Activated T-helper 1 cell treated with anti-CD3 and anti-CD28 coated beads, Interleukin-12 subunit alpha, Interleukin-12 subunit beta, Interleukin-2, Interleukin-4 antibody, amounts not matched to agents 30 ng/mL and 10 ng/mL and 1 ng/mL, durations not matched to agents 14 hours and 24 hours and 36 hours (primary cell): Measurements from ENCODE around the gene KCNN2. TPM values are rescaled to one million over a fixed set of nuclear protein-coding genes. Genes with fewer than 3 reads are reported as not detected.

Experiments
- DNase-seq: peaks from one replicate; pipeline ENCODE4 v3.0.0; 2021; ENCODE audit warnings: low spot score
- H3K27ac Mint-ChIP-seq: one replicate; pipeline ENCODE4 v1.8.0; 2021; ENCODE audit warnings: mild to moderate bottlenecking, mixed read lengths
- H3K27me3 Mint-ChIP-seq: one replicate; pipeline ENCODE4 v1.8.0; 2022; ENCODE audit warnings: mild to moderate bottlenecking, moderate library complexity, mixed read lengths; ENCODE audit not compliant: insufficient read depth
- H3K36me3 Mint-ChIP-seq: one replicate; pipeline ENCODE4 v1.8.0; 2021; ENCODE audit warnings: low read depth, mixed read lengths
- H3K4me1 Mint-ChIP-seq: one replicate; pipeline ENCODE4 v1.8.0; 2021; ENCODE audit warnings: low read depth, mixed read lengths
- H3K4me3 Mint-ChIP-seq: one replicate; pipeline ENCODE4 v1.8.0; 2021; ENCODE audit warnings: mild to moderate bottlenecking, moderate library complexity, mixed read lengths
- H3K9me3 Mint-ChIP-seq: one replicate; pipeline ENCODE4 v1.8.0; 2021; ENCODE audit warnings: mixed read lengths
- intact Hi-C: fragments of 100-400 bp; cut with micrococcal nuclease; formaldehyde crosslinking; loops from one replicate; pipeline ENCODE4 v1.15.1; 2024
- total RNA-seq: library from RNA; stranded (reverse); gene quantifications from 2 replicates; pipeline ENCODE4 v1.2.3, GENCODE V29; 2022

KCNN2 gene
- total RNA-seq, 1 donor from 2014 or later: not detected

- H3K27ac Mint-ChIP-seq: no peak overlapping the region
- H3K9me3 Mint-ChIP-seq: no peaks in the 10 kb centered on the region
- no peak for DNase-seq
- H3K4me1 Mint-ChIP-seq: no peaks in the 10 kb centered on the region
- no peak overlapping the region for H3K4me3 Mint-ChIP-seq
- no peaks in the 10 kb centered on the region for H3K27me3 Mint-ChIP-seq
- intact Hi-C loops: no loop called here
- H3K36me3 Mint-ChIP-seq: no peaks in the 10 kb centered on the region
Observed at GRCh38 chr5:114377050-114377844, 15.4 kb downstream of the KCNN2 start.

GRCh38 chr5:114377946-114378345, 16.1 kb downstream of the KCNN2 start:
- H3K4me3 Mint-ChIP-seq: no peak overlapping the region

GRCh38 chr5:114380721-114381120, 18.9 kb downstream of the KCNN2 start:
- intact Hi-C loops: no loop called here
- Mint-ChIP-seq H3K9me3 (no peaks in the 10 kb centered on the region), H3K27me3 (no peaks in the 10 kb centered on the region), H3K4me1 (no peaks in the 10 kb centered on the region), H3K4me3 (no peak overlapping the region), H3K36me3 (no peaks in the 10 kb centered on the region), H3K27ac (no peak overlapping the region)
- DNase-seq: no peak

More at GRCh38 chr5:114377946-114378345, 16.1 kb downstream of the KCNN2 start:
- no peaks in the 10 kb centered on the region for H3K4me1 Mint-ChIP-seq
- no peaks in the 10 kb centered on the region for H3K36me3 Mint-ChIP-seq
- no peaks in the 10 kb centered on the region for H3K27me3 Mint-ChIP-seq
- H3K9me3 Mint-ChIP-seq: no peaks in the 10 kb centered on the region
- intact Hi-C loops: no loop called here
- H3K27ac Mint-ChIP-seq: no peak overlapping the region
- no peak for DNase-seq

- Mint-ChIP-seq H3K36me3 (no peaks in the 10 kb centered on the region), H3K9me3 (no peaks in the 10 kb centered on the region), H3K27ac (no peak overlapping the region)
Observed at GRCh38 chr5:114387433-114387832, 25.6 kb downstream of the KCNN2 start.

DNA sequence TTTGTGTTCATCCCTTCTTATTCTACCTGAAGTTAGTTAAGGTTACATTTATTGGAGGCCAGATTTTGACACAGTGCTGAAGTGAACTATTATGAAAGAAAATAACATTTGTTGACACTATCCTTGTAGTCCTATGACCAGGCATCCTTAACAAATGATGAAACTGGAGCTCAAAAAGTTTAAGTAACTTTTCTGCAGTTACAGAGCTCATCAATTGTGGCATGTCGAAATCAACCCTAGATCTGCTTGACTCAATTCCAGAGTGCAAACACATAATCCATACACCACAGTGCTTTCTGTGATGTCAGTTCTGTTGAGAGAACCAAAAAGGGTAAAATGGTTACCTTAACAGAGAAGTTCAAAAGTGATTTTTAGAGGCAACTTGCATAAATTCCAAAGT, 28.6 kb downstream of the KCNN2 start:
- Mint-ChIP-seq H3K36me3 (no peaks in the 10 kb centered on the region), H3K4me1 (no peaks in the 10 kb centered on the region), H3K4me3 (no peak overlapping the region), H3K27me3 (no peaks in the 10 kb centered on the region), H3K9me3 (no peaks in the 10 kb centered on the region), H3K27ac (no peak overlapping the region)
- no peak for DNase-seq
- intact Hi-C loops: no loop called here

More at GRCh38 chr5:114387433-114387832, 25.6 kb downstream of the KCNN2 start:
- no peak overlapping the region for H3K4me3 Mint-ChIP-seq
- intact Hi-C loops: no loop called here
- no peaks in the 10 kb centered on the region for H3K27me3 Mint-ChIP-seq
- no peaks in the 10 kb centered on the region for H3K4me1 Mint-ChIP-seq
- DNase-seq: no peak

DNA sequence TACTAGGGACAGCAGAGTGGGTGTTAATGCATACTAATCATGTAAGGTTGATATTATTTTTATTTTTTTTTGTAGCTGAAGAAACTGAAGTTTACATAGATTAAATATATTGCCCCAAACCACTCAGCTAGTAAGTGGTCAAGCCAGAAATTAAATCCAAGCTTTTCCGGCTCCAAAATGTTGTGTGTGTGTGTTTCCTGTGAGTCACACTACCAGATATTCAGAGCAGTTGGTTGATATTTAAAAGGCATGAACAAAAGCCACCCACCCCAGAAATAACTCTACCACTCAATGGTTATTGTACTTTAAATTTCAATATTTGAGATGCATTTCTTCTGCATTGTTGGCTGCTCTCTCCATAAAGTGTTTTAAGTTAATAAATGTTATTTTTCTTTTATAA, 29.5 kb downstream of the KCNN2 start:
- H3K9me3 Mint-ChIP-seq: no peaks in the 10 kb centered on the region

DNA sequence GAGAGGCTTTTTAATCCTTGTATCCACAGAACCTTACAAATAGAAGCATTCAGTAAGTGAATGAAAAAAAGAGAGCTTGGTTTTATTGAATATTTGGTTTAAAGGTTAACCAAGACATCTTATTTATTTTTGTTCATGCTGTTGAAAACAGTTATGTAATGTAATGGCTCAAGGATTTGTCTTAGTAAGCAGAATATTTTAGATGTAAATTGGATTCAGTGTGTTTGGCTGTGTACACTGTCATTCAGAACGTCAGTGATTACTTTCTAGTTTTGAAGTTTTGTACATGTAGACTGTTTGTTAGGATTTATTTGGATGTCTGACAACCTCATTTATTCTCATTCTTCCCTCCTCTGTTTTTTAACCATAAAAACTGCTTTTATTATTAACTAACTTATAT, 31.3 kb downstream of the KCNN2 start:
- no peak for DNase-seq
- Mint-ChIP-seq H3K27ac (no peak overlapping the region), H3K27me3 (no peaks in the 10 kb centered on the region), H3K36me3 (no peaks in the 10 kb centered on the region), H3K4me1 (no peaks in the 10 kb centered on the region), H3K9me3 (no peaks in the 10 kb centered on the region), H3K4me3 (no peak overlapping the region)
- intact Hi-C loops: no loop called here

More for the DNA sequence above, 29.5 kb downstream of the KCNN2 start:
- Mint-ChIP-seq H3K27ac (no peak overlapping the region), H3K4me3 (no peak overlapping the region), H3K27me3 (no peaks in the 10 kb centered on the region), H3K4me1 (no peaks in the 10 kb centered on the region), H3K36me3 (no peaks in the 10 kb centered on the region)
- intact Hi-C loops: no loop called here
- DNase-seq: no peak

- Mint-ChIP-seq H3K4me1 (no peaks in the 10 kb centered on the region), H3K27me3 (peaks cover under 1% of the 10 kb centered on the region), H3K9me3 (no peaks in the 10 kb centered on the region), H3K27ac (no peak overlapping the region), H3K4me3 (no peak overlapping the region), H3K36me3 (no peaks in the 10 kb centered on the region)
- intact Hi-C loops: no loop called here
- no peak for DNase-seq
Observed at GRCh38 chr5:114402206-114402605, 40.3 kb downstream of the KCNN2 start.

DNA sequence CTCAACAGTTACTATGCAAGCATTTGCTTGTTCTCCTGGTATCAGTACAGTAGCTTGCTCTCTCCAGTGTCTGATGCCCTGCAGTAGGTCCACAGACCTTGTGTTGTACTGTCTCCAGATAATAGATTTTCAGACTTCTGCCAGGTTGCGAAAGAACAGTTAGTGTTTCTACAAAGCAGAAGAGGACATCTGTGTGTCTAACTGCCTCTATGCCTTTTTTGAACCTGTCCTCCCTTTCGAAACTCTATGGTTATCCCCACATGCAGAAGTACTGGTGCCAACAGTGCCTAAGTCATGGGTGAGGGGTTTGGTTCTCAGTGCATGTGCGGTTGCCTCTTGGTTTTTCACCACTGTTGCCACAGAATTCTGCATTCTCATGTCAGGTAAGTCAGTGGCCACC, 45.9 kb downstream of the KCNN2 start:
- Mint-ChIP-seq H3K4me1 (no peaks in the 10 kb centered on the region), H3K9me3 (no peaks in the 10 kb centered on the region), H3K4me3 (no peak overlapping the region), H3K27me3 (peaks cover 2% of the 10 kb centered on the region), H3K36me3 (no peaks in the 10 kb centered on the region), H3K27ac (no peak overlapping the region)
- DNase-seq: no peak
- intact Hi-C loops: no loop called here

DNA sequence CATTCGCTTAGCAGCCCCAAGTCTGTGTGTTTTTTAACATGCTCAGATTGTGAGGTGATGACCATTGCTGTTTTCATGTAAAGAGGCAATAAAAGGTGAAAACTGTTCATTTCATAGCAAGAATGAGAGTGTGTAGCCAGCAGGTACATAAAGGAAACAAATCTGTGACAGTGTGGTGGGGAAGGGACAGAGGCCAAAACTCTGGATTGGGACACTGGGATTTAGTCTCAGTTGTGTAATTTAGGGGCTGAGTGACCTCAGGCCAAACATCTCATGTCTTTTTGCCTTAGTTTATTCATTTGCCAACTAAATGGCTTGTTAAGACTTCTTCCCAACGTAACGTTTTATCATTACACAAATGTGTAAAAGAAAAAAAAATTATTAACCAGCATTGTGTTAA, 47.0 kb downstream of the KCNN2 start:
- Mint-ChIP-seq H3K4me3 (no peak overlapping the region), H3K36me3 (no peaks in the 10 kb centered on the region), H3K27me3 (peaks cover 2% of the 10 kb centered on the region), H3K9me3 (no peaks in the 10 kb centered on the region), H3K4me1 (no peaks in the 10 kb centered on the region), H3K27ac (no peak overlapping the region)
- DNase-seq: no peak
- intact Hi-C loops: no loop called here

- intact Hi-C loops: no loop called here
- Mint-ChIP-seq H3K27me3 (peaks cover 2% of the 10 kb centered on the region), H3K4me1 (no peaks in the 10 kb centered on the region), H3K27ac (no peak overlapping the region), H3K9me3 (no peaks in the 10 kb centered on the region), H3K4me3 (no peak overlapping the region), H3K36me3 (no peaks in the 10 kb centered on the region)
- DNase-seq: no peak
Observed at GRCh38 chr5:114411380-114411931, 49.6 kb downstream of the KCNN2 start.

DNA sequence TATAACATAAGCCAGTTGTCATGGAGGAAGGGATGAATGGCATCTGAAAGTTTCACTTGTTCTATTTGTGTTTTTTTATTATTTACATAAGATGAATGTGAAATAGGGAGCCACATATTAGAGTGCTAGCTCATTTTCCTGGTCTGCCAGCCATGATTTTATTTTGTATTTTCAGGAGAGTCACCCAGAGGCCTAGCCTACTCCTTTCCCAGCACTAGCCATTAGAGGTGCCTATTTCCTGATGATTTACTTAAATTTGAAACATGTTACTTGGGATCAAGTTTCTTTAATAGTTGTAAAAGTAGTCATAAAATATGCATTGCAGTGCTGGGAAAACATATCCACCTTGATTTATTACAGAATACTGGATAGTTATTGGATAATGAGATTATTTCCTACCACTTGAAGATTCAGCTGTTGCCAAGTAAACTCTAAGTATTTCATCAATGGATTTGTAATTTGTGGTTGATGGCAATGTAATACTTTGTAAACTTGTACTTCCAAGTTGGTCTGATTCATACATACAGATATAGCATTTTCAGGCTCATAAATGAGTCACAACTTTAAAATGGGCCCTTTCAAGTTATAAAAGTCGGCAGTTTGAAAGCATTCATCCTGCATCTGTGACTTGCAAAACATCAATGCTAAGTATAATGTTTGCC, 50.8 kb downstream of the KCNN2 start:
- DNase-seq: no peak
- Mint-ChIP-seq H3K4me1 (no peaks in the 10 kb centered on the region), H3K9me3 (no peaks in the 10 kb centered on the region), H3K27ac (no peak overlapping the region), H3K27me3 (no peaks in the 10 kb centered on the region), H3K4me3 (no peak overlapping the region), H3K36me3 (no peaks in the 10 kb centered on the region)
- intact Hi-C loops: no loop called here

- intact Hi-C loops: no loop called here
- H3K9me3 Mint-ChIP-seq: no peaks in the 10 kb centered on the region
- DNase-seq: no peak
- H3K27me3 Mint-ChIP-seq: no peaks in the 10 kb centered on the region
- H3K27ac Mint-ChIP-seq: no peak overlapping the region
- no peaks in the 10 kb centered on the region for H3K4me1 Mint-ChIP-seq
- H3K36me3 Mint-ChIP-seq: no peaks in the 10 kb centered on the region
- H3K4me3 Mint-ChIP-seq: no peak overlapping the region
Observed at GRCh38 chr5:114415760-114416159, 53.9 kb downstream of the KCNN2 start.
